HL-60 (cell line): Measurements from ENCODE around the gene HNRNPAB.
A peak's percentile ranks its signal among the peaks of the same experiment; 100 is the strongest.

ENCODE experiments used
- GABPA ChIP-seq: IDR thresholded peaks from 2 replicates; pipeline ENCODE4 v1.6.1; 2012; ENCODE audit warnings: low read depth
- POLR2AphosphoS5 ChIP-seq: IDR thresholded peaks from 2 replicates; pipeline ENCODE4 v1.6.1; 2012; ENCODE audit warnings: low read depth
- REST ChIP-seq: IDR thresholded peaks from 2 replicates; pipeline ENCODE4 v1.6.1; 2012; ENCODE audit warnings: low read depth; ENCODE audit not compliant: insufficient replicate concordance

GRCh38 chr5:178194026-178194425 lies 10.3 kb upstream of the HNRNPAB start:
- TF ChIP-seq POLR2AphosphoS5: 0 out of 2 replicates have a peak, but pooled peaks have one; percentile 26
- TF ChIP-seq GABPA: no peak
- TF ChIP-seq REST: no peak
